Measurements from ENCODE around the gene MTERF1. TPM values are rescaled to one million over a fixed set of nuclear protein-coding genes. Genes with fewer than 3 reads are reported as not detected.
"Not testable (repeated sequence)": the region's sequence is repeated elsewhere in the genome, so short reads cannot be mapped to it uniquely, and the experiment has no call there.

The MTERF1 gene
- total RNA-seq, 1 donor from 2014 or later = 8.1 TPM

GRCh38 chr7:91869661-91870060 lies 10.8 kb downstream of the MTERF1 start:
- H3K4me1 ChIP-seq = no peaks in the 10 kb centered on the region
- H3K4me3 ChIP-seq = no peak overlapping the region
- H3K36me3 ChIP-seq = peaks cover 0 to 9% of the 10 kb centered on the region in 2 donors
- intact Hi-C loops (cut with DNase I) = no loop called here
- no peak for DNase-seq (ENCODE audit: extremely low spot score in 2 of 2)
- no peaks in the 10 kb centered on the region for H3K9me3 ChIP-seq
- no peaks in the 10 kb centered on the region for H3K27me3 ChIP-seq
- H3K27ac ChIP-seq = no peak overlapping the region
- TF ChIP-seq POLR2AphosphoS5 (IDR thresholded peaks at IDR 0.05; ENCODE audit: insufficient read depth in 1 of 2, low read depth in 1 of 2) = no peak

- intact Hi-C loops (cut with DNase I) = loop anchor here (2.0 kb wide), 1 partner anchor 24 kb away; no protein-coding TSS in a partner anchor
- H3K4me3 ChIP-seq = no peak overlapping the region
- no peak for DNase-seq (ENCODE audit: extremely low spot score in 2 of 2)
- H3K36me3 ChIP-seq = no peaks in the 10 kb centered on the region
- H3K4me1 ChIP-seq = no peaks in the 10 kb centered on the region
- no peak overlapping the region for H3K27ac ChIP-seq
- H3K9me3 ChIP-seq = no peaks in the 10 kb centered on the region
- TF ChIP-seq POLR2AphosphoS5 (IDR thresholded peaks at IDR 0.05; ENCODE audit: insufficient read depth in 1 of 2, low read depth in 1 of 2) (no peak), CTCF (IDR thresholded peaks at IDR 0.05) (no peak), POLR2A (IDR thresholded peaks at IDR 0.05) (no peak)
- no peaks in the 10 kb centered on the region for H3K27me3 ChIP-seq
Measured at GRCh38 chr7:91866599-91867148, 13.8 kb downstream of the MTERF1 start.

DNA sequence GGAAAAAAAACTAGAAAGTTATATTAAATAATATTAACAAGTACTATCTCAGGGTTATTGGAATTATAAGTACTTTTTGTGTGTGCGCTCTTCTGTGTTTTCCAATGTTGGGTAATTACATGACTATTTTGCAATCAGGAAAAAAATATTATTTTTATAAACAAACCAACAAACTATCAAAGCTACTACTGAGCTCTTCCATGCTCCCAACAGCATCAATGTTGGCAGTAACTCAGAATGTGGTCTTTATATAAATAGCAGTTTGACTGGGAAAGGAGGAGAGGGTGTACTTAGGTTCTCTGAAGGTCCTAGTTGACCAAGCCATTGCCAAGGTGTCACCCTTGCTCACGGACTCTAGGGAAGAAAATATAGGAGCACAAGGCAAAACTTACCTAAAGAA lies 15.0 kb downstream of the MTERF1 start:
- DNase-seq (ENCODE audit: extremely low spot score in 2 of 2) = no peak
- no peak for TF ChIP-seq POLR2AphosphoS5 (IDR thresholded peaks at IDR 0.05; ENCODE audit: insufficient read depth in 1 of 2, low read depth in 1 of 2)
- TF ChIP-seq POLR2A (IDR thresholded peaks at IDR 0.05) = no peak
- TF ChIP-seq CTCF (IDR thresholded peaks at IDR 0.05) = no peak
- Histone ChIP-seq H3K36me3 (no peaks in the 10 kb centered on the region), H3K9me3 (no peaks in the 10 kb centered on the region), H3K4me3 (no peak overlapping the region), H3K27ac (no peak overlapping the region), H3K4me1 (no peaks in the 10 kb centered on the region), H3K27me3 (no peaks in the 10 kb centered on the region)
- intact Hi-C loops (cut with DNase I) = no loop called here

DNA sequence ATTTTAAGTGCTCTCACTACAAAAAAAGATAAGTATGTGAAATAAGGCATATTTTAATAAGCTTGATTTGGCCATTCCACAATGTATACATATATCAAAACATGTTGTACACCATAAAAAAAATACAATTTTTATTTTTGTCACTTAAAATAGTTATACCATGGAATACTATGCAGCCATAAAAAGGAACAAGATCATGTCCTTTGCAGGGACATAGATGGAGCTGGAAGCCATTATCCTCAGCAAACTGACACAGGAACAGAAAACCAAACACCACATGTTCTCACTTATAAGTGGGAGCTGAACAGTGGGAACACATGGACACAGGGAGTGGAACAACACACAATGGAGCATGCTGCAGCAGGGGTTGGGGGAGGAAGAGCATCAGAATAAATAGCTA lies 15.9 kb downstream of the MTERF1 start:
- H3K4me3 ChIP-seq; H3K27ac ChIP-seq; H3K4me1 ChIP-seq; H3K9me3 ChIP-seq; H3K27me3 ChIP-seq; intact Hi-C loops (cut with DNase I); H3K36me3 ChIP-seq; DNase-seq (ENCODE audit: extremely low spot score in 2 of 2): not testable (repeated sequence)

GRCh38 chr7:91864070-91864469 lies 16.4 kb downstream of the MTERF1 start:
- no peak for TF ChIP-seq POLR2AphosphoS5 (IDR thresholded peaks at IDR 0.05; ENCODE audit: insufficient read depth in 1 of 2, low read depth in 1 of 2)
- no peak for TF ChIP-seq CTCF (IDR thresholded peaks at IDR 0.05)
- no peak for TF ChIP-seq POLR2A (IDR thresholded peaks at IDR 0.05)
- H3K36me3 ChIP-seq = no peaks in the 10 kb centered on the region
- no peak for DNase-seq (ENCODE audit: extremely low spot score in 2 of 2)
- no peaks in the 10 kb centered on the region for H3K4me1 ChIP-seq
- H3K27me3 ChIP-seq = no peaks in the 10 kb centered on the region
- H3K27ac ChIP-seq = no peak overlapping the region
- H3K9me3 ChIP-seq = no peaks in the 10 kb centered on the region
- no peak overlapping the region for H3K4me3 ChIP-seq
- intact Hi-C loops (cut with DNase I) = no loop called here

GRCh38 chr7:91852263-91852741 lies 28.2 kb downstream of the MTERF1 start:
- H3K4me3 ChIP-seq = no peak overlapping the region
- intact Hi-C loops (cut with DNase I) = no loop called here
- H3K27ac ChIP-seq = no peak overlapping the region
- no peaks in the 10 kb centered on the region for H3K36me3 ChIP-seq
- no peaks in the 10 kb centered on the region for H3K4me1 ChIP-seq
- no peaks in the 10 kb centered on the region for H3K27me3 ChIP-seq
- TF ChIP-seq CTCF (IDR thresholded peaks at IDR 0.05) (no peak), POLR2AphosphoS5 (IDR thresholded peaks at IDR 0.05; ENCODE audit: insufficient read depth in 1 of 2, low read depth in 1 of 2) (no peak), POLR2A (IDR thresholded peaks at IDR 0.05) (no peak)
- H3K9me3 ChIP-seq = no peaks in the 10 kb centered on the region
- DNase-seq (ENCODE audit: extremely low spot score in 2 of 2) = no peak

Measured in vagina (tissue), 2 donors.